ENCODE results near the gene TUBG1.
A peak's percentile ranks its signal among the peaks of the same experiment; 100 is the strongest.

Gene TUBG1

DNA sequence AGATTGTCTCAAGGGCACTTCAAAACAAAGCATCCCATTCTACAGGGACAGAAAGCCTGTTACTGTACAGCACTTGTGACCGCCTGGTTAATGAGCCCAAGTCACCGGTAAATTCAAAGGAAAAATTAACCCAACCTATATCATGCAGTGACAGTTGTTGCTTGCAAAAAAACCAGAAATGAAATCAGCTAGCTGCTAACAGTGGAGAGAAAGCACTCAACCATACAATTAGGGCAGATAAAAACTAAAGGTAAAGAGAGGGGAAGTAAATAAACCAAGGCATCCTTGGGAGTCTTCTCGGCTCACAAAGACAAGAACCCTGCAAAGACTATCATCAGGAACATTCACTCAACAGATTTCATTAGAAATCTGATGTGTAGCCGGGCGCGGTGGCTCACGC is 6.2 kb upstream of the TUBG1 start:
- H3K27ac ChIP-seq: no peak overlapping the region
- TF ChIP-seq, protein P1, sequence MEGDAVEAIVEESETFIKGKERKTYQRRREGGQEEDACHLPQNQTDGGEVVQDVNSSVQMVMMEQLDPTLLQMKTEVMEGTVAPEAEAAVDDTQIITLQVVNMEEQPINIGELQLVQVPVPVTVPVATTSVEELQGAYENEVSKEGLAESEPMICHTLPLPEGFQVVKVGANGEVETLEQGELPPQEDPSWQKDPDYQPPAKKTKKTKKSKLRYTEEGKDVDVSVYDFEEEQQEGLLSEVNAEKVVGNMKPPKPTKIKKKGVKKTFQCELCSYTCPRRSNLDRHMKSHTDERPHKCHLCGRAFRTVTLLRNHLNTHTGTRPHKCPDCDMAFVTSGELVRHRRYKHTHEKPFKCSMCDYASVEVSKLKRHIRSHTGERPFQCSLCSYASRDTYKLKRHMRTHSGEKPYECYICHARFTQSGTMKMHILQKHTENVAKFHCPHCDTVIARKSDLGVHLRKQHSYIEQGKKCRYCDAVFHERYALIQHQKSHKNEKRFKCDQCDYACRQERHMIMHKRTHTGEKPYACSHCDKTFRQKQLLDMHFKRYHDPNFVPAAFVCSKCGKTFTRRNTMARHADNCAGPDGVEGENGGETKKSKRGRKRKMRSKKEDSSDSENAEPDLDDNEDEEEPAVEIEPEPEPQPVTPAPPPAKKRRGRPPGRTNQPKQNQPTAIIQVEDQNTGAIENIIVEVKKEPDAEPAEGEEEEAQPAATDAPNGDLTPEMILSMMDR (conservative IDR thresholded peaks at IDR 0.05): no peak

DNA sequence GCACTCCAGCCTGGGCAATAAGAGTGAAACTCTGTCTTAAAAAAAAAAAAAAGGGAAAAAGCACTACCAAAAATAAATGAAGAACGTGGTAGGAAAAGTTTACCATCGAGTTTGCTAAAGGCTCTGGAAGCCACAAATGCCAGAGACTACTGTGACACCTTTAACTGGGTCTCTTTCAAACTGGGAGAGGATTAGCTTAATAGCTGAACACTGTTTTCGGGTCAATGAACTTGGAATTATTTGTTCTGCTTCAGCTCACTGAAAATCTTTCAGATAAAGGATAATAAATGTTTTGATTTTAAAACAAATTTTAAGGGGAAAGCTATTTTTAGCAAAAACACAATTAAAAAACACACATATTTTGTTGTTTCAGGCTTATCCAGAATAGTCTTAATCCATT is 1.7 kb upstream of the TUBG1 start:
- H3K27ac ChIP-seq: peak overlapping the region; percentile 81
- TF ChIP-seq, protein P1 (conservative IDR thresholded peaks at IDR 0.05): no peak

DNA sequence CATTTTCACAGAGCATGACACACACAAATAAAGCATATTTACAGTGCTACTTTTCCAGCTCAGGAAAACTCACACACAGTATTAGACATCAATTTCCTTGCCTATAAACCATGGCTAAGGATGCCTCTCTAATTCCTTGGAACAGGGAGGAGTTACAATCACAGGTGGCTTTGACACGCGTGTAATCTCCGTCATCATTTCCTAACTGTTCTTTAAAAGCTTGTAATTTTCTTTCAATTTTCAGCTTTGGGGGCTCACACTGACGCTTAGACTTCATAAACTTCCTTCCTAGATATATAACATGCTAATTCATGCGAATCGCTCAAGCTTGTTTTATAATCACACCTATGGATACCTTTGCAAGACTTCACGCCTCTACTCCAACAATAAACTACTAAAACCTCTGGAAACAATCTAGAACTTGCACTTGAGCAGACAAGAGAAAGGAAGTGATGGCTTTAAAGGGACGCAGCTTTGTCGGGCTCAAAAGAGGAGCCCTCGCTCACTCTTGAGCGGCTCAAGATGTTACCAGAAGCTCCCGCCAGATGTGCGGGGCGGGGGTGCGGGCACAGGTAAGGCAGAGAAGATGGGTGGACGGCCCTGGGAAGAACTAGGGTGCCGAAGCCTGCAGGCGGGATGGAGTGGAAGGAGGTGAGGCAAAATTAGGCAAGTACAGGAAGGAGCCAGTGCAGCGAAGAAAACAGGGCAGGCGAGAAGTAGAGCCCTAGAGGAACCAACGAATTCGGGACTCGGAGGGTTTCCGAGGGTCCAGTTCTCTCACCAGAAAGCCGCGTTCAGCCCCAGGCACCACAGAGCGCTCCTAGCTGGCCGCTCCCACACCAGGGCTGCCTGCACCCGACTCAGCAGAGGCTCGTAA is 940 bp upstream of the TUBG1 start:
- TF ChIP-seq, protein P1 (conservative IDR thresholded peaks at IDR 0.05): no peak
- H3K27ac ChIP-seq: peak overlapping the region; percentile 81

DNA sequence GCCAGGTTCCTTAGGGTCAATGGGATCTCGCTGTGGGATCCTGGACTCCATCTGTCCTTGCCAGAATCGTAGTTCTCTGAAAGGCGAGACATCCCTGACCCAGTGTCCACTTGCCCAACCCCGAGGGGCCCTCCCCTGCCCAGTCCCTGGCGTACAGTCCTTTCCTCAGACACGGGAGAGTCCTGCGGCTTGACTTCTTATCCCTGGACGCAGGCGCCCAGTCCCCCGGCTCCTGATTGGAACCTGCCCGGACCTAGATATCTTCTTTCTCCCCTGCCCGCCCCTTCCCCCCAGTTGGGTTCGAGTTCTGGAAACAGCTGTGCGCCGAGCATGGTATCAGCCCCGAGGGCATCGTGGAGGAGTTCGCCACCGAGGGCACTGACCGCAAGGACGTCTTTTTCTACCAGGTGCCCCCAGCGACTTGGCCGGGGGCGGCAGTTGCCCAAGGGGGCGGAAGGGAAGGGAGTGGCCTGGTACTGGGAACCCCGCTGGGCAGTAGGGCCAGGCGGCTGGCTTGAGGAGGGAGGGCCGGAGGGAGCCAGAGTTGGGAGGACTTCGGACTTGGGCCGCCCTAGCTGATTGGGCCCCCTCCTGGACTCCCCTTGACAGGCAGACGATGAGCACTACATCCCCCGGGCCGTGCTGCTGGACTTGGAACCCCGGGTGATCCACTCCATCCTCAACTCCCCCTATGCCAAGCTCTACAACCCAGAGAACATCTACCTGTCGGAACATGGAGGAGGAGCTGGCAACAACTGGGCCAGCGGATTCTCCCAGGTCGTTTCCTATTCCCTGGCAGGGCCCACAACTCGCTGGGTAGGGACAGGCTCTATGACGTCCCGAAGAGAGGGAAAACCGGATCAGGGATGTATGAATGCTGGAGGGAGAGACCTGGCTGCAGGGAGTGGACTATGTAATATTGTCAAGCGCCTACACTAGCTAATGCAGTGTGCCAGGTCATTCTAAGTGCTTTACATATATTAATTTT is 625 bp downstream of the TUBG1 start:
- peak overlapping the region; percentile 81 for H3K27ac ChIP-seq

DNA sequence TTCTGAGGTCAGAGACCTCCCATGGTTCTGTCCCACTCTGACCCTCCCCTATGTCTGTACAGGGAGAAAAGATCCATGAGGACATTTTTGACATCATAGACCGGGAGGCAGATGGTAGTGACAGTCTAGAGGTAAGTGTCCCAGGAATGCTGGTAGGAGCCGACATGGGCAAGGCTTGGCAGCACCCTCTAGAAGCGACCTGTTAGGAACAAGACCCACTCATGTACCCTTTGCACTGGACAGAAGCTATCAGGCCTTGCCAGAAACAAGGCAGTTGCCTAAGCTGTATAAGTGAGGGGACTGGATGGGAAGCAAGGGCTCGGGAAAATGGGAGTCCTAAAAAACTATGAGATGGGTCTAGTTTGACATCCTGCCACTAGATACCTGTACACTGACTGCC is 2.5 kb downstream of the TUBG1 start:
- H3K27ac ChIP-seq: no peak overlapping the region
- TF ChIP-seq, protein P1 (conservative IDR thresholded peaks at IDR 0.05): no peak

DNA sequence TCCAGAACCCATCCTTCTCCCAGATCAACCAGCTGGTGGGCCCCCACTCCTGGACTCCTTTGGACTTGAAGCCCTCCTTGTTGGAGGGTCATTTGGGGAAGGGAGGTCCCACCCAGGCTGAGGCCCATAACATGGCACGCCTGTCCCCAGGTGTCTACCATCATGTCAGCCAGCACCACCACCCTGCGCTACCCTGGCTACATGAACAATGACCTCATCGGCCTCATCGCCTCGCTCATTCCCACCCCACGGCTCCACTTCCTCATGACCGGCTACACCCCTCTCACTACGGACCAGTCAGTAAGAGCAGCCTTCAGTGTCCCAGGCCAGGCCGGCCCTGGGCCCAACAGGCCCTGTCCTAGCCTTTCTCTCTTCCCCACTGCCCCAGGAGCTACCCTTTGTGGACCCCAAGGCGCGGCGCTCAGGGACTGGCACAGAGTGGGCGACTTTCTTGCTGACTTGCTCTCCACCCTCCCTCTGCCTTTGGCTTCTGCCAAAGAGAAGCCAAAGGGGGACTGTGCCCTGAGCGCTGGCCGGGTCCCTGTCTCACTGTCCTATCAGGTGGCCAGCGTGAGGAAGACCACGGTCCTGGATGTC is 4.3 kb downstream of the TUBG1 start:
- H3K27ac ChIP-seq: no peak overlapping the region
- TF ChIP-seq, protein P1 (conservative IDR thresholded peaks at IDR 0.05): no peak

DNA sequence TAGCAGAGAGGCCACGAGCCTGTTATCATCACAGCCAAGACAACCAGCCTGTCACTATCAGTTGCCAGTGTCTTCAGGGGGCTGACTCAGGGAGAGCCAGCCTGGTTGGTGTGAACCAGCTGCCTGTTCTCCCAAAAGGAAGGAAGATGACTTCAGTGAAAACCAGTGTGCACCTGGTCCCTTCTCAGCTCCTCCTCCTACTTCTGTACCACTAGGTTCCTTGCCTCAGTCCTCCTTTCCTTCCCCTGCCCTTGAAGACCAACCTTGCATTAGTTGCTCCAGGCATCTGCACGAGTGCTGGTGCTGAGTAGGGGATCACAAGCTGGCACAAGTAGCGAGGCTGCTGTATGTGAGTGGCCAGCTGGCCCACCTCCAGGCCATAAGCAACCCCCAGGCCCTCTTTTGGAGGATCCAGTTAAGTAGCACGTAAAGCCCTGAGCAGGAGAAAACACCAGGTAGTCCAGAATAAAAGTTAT is 8.5 kb downstream of the TUBG1 start:
- H3K27ac ChIP-seq: no peak overlapping the region
- TF ChIP-seq, protein P1 (conservative IDR thresholded peaks at IDR 0.05): no peak

All from VCaP (cell line).